Left renal pelvis (tissue), 4 donors: ENCODE data around the gene S100A7A. TPM values are rescaled to one million over a fixed set of nuclear protein-coding genes. Genes with fewer than 3 reads are reported as not detected.
"Not testable (repeated sequence)": the region's sequence is repeated elsewhere in the genome, so short reads cannot be mapped to it uniquely, and the experiment has no call there.

ENCODE experiments used
- DNase-seq, 4 donors: peaks; one replicate each; pipeline ENCODE4 v3.0.0-alpha.2; 2013; ENCODE audit warnings: low read depth in 4 of 4, low spot score in 3 of 4
- polyA plus RNA-seq, 4 donors: library from polyadenylated mRNA; unstranded; fragments of 120-200 nt; gene quantifications; one replicate each; pipeline ENCODE4 v1.2.1, GENCODE V29; 2013; ENCODE audit not compliant: insufficient read length in 4 of 4

S100A7A gene
- polyA plus RNA-seq, 4 donors: not detected

- DNase-seq: no peak
Measured at GRCh38 chr1:153394391-153394790, 21.9 kb upstream of the S100A7A start.

GRCh38 chr1:153395136-153395685 lies 21.1 kb upstream of the S100A7A start:
- no peak for DNase-seq

- DNase-seq: no peak
Measured at GRCh38 chr1:153395776-153396175, 20.5 kb upstream of the S100A7A start.

- no peak for DNase-seq
Measured at GRCh38 chr1:153396461-153396860, 19.9 kb upstream of the S100A7A start.

- no peak for DNase-seq
Measured at GRCh38 chr1:153397051-153397923, 19.0 kb upstream of the S100A7A start.

GRCh38 chr1:153397924-153398651 lies 18.2 kb upstream of the S100A7A start:
- no peak for DNase-seq

- DNase-seq: no peak
Measured at GRCh38 chr1:153399401-153400055, 16.8 kb upstream of the S100A7A start.

- no peak for DNase-seq
Measured at GRCh38 chr1:153400244-153400643, 16.1 kb upstream of the S100A7A start.

GRCh38 chr1:153401461-153401860 lies 14.9 kb upstream of the S100A7A start:
- DNase-seq: no peak

- DNase-seq: no peak
Measured at GRCh38 chr1:153402226-153402625, 14.1 kb upstream of the S100A7A start.

GRCh38 chr1:153403421-153404085 lies 12.8 kb upstream of the S100A7A start:
- DNase-seq: no peak

GRCh38 chr1:153404086-153404635 lies 12.2 kb upstream of the S100A7A start:
- DNase-seq: no peak

GRCh38 chr1:153404768-153405167 lies 11.6 kb upstream of the S100A7A start:
- no peak for DNase-seq

- DNase-seq: not testable (repeated sequence)
Measured at GRCh38 chr1:153405825-153406599, 10.3 kb upstream of the S100A7A start.

- not testable (repeated sequence) for DNase-seq
Measured at GRCh38 chr1:153407274-153407673, 9.0 kb upstream of the S100A7A start.

- not testable (repeated sequence) for DNase-seq
Measured at GRCh38 chr1:153413961-153414360, 2.4 kb upstream of the S100A7A start.

GRCh38 chr1:153417136-153417888 lies 992 bp downstream of the S100A7A start:
- DNase-seq: no peak

- not testable (repeated sequence) for DNase-seq
Measured at GRCh38 chr1:153418758-153419435, 2.6 kb downstream of the S100A7A start.
